ENCODE results near the gene GSPT1. TPM values are rescaled to one million over a fixed set of nuclear protein-coding genes. Genes with fewer than 3 reads are reported as not detected.
A peak's percentile ranks its signal among the peaks of the same experiment; 100 is the strongest.

The GSPT1 gene
- total RNA-seq, 2 donors from 2014 or later: 115 to 209 TPM

- ATAC-seq (replicated peaks): no peak
- Mint-ChIP-seq H3K9me3 (no peaks in the 10 kb centered on the region), H3K4me1 (peaks cover 9% of the 10 kb centered on the region), H3K27ac (no peak overlapping the region), H3K4me3 (no peak overlapping the region), H3K27me3 (no peaks in the 10 kb centered on the region), H3K36me3 (ENCODE audit: low read depth) (peaks cover 96% of the 10 kb centered on the region)
Measured at GRCh38 chr16:11892761-11893160, 23.0 kb downstream of the GSPT1 start.

- H3K27me3 Mint-ChIP-seq: no peaks in the 10 kb centered on the region
- H3K36me3 Mint-ChIP-seq (ENCODE audit: low read depth): peaks cover 97% of the 10 kb centered on the region
- H3K9me3 Mint-ChIP-seq: no peaks in the 10 kb centered on the region
- no peaks in the 10 kb centered on the region for H3K4me1 Mint-ChIP-seq
- H3K4me3 Mint-ChIP-seq: no peak overlapping the region
- ATAC-seq (replicated peaks): no peak
- no peak overlapping the region for H3K27ac Mint-ChIP-seq
Measured at GRCh38 chr16:11890231-11890965, 25.4 kb downstream of the GSPT1 start.

DNA sequence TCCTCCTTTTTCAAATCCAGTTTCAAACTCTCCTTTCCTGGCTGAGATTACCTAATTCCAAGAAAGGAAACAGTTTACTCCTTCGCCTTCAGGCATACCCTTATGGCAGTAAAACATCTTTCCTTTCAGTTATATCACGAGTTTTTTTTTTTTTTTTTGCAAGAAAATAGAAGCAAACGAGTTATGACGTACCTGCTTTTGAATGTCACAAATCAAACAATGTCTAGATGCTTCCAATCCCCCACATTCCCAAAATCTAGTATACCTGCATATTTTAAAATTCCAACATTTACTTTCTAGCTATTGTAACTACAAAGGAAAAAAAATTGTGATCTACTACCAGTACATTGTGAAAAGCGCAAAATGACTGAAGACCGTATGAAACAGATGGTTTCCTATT, 28.9 kb downstream of the GSPT1 start:
- H3K9me3 Mint-ChIP-seq: no peaks in the 10 kb centered on the region
- H3K27me3 Mint-ChIP-seq: no peaks in the 10 kb centered on the region
- H3K27ac Mint-ChIP-seq: no peak overlapping the region
- H3K4me3 Mint-ChIP-seq: no peak overlapping the region
- H3K36me3 Mint-ChIP-seq (ENCODE audit: low read depth): peaks cover 97% of the 10 kb centered on the region
- no peak for ATAC-seq (replicated peaks)
- no peaks in the 10 kb centered on the region for H3K4me1 Mint-ChIP-seq

DNA sequence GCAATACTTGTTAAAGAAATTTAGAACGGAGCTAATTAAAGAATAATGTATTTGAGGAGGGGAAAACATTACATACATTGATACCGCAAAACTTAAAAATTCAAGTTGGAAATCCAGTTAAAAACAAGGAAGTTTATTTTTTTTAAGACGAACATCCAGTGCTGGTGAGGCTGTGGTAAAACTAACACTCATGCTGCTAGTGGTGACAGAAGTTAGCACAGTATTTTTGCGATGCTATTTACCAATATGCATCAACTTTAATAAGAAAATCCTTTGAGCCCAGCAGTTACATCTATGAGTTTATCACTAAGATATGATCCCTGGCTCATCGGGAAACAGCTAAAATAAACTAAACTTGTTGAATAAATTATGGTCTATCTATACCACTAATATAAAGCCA, 31.7 kb downstream of the GSPT1 start:
- Mint-ChIP-seq H3K27ac (no peak overlapping the region), H3K9me3 (no peaks in the 10 kb centered on the region), H3K27me3 (no peaks in the 10 kb centered on the region), H3K36me3 (ENCODE audit: low read depth) (peaks cover 100% of the 10 kb centered on the region), H3K4me1 (no peaks in the 10 kb centered on the region), H3K4me3 (no peak overlapping the region)
- no peak for ATAC-seq (replicated peaks)

DNA sequence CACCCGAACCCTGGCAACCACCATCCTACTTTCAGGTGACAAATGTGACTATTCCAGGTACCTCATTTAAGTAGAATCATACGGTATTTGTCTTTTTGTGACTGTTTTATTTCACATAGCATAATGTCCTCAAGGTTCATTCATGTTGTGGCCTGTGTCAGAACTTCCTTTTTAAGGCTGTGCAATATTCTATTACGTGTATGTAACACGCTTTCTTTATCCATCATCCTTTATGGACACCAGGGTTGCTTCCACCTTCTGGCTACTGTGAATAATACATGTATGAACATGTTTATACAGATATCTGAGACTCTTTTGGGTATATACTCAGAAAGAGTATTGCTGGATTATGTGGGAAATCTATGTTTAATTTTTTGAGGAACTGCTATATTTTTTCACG, 35.7 kb downstream of the GSPT1 start:
- Mint-ChIP-seq H3K27ac (no peak overlapping the region), H3K9me3 (no peaks in the 10 kb centered on the region), H3K27me3 (no peaks in the 10 kb centered on the region), H3K36me3 (ENCODE audit: low read depth) (peaks cover 97% of the 10 kb centered on the region), H3K4me3 (no peak overlapping the region), H3K4me1 (no peaks in the 10 kb centered on the region)
- ATAC-seq (replicated peaks): peak; percentile 26

- no peak for ATAC-seq (replicated peaks)
- H3K27me3 Mint-ChIP-seq: no peaks in the 10 kb centered on the region
- no peaks in the 10 kb centered on the region for H3K9me3 Mint-ChIP-seq
- no peak overlapping the region for H3K4me3 Mint-ChIP-seq
- H3K4me1 Mint-ChIP-seq: no peaks in the 10 kb centered on the region
- H3K36me3 Mint-ChIP-seq (ENCODE audit: low read depth): peaks cover 97% of the 10 kb centered on the region
- H3K27ac Mint-ChIP-seq: no peak overlapping the region
Measured at GRCh38 chr16:11877374-11877773, 38.4 kb downstream of the GSPT1 start.

DNA sequence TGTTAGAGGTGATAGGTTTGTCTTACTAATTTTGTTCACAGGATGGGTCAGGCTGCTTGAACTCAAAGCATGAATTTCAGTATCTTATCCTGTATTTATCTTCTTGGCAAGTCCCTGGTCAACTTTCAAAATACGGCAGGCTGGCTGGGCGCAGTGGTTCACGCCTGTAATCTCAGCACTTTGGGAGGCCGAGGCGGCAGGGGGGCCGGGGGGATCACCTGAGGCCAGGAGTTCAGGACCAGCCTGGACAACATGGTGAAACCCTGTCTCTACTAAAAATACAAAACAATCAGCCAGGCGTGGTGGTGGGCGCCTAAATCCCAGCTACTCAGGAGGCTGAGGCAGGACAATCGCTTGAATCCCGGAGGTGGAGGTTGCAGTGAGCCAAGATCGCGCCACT, 39.5 kb downstream of the GSPT1 start:
- Mint-ChIP-seq H3K36me3 (ENCODE audit: low read depth) (peaks cover 97% of the 10 kb centered on the region), H3K9me3 (no peaks in the 10 kb centered on the region), H3K4me3 (no peak overlapping the region), H3K4me1 (no peaks in the 10 kb centered on the region), H3K27ac (no peak overlapping the region), H3K27me3 (no peaks in the 10 kb centered on the region)
- ATAC-seq (replicated peaks): no peak

- Mint-ChIP-seq H3K27ac (no peak overlapping the region), H3K9me3 (no peaks in the 10 kb centered on the region), H3K36me3 (ENCODE audit: low read depth) (peaks cover 97% of the 10 kb centered on the region), H3K4me3 (no peak overlapping the region), H3K4me1 (no peaks in the 10 kb centered on the region), H3K27me3 (no peaks in the 10 kb centered on the region)
- no peak for ATAC-seq (replicated peaks)
Measured at GRCh38 chr16:11875721-11876120, 40.0 kb downstream of the GSPT1 start.

GRCh38 chr16:11871193-11871592, 44.6 kb downstream of the GSPT1 start:
- Mint-ChIP-seq H3K4me3 (no peak overlapping the region), H3K36me3 (ENCODE audit: low read depth) (peaks cover 78% of the 10 kb centered on the region), H3K27me3 (no peaks in the 10 kb centered on the region), H3K9me3 (no peaks in the 10 kb centered on the region), H3K27ac (no peak overlapping the region), H3K4me1 (no peaks in the 10 kb centered on the region)
- no peak for ATAC-seq (replicated peaks)

DNA sequence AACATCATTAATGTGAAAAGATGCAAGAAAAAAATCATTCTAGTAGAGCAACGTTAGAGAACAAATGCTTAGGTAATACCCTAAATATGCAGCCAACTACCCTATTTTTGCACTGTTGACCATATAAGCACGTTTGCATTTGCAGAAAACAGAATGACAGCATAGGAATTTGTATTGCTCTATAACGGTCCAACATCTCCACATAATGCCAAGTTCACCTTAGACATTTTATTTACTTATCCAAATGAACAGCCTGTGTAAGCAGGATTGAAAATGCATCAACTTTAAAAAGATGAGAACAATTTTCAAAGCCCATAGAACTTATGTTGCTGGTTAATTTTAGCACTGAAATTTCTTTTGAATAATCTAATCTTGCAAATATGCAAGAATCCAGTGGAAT, 45.4 kb downstream of the GSPT1 start:
- peaks cover 70% of the 10 kb centered on the region for H3K36me3 Mint-ChIP-seq (ENCODE audit: low read depth)
- H3K4me3 Mint-ChIP-seq: no peak overlapping the region
- no peaks in the 10 kb centered on the region for H3K9me3 Mint-ChIP-seq
- ATAC-seq (replicated peaks): no peak
- no peak overlapping the region for H3K27ac Mint-ChIP-seq
- no peaks in the 10 kb centered on the region for H3K27me3 Mint-ChIP-seq
- no peaks in the 10 kb centered on the region for H3K4me1 Mint-ChIP-seq

- no peak for ATAC-seq (replicated peaks)
- H3K9me3 Mint-ChIP-seq: no peaks in the 10 kb centered on the region
- H3K27ac Mint-ChIP-seq: no peak overlapping the region
- H3K27me3 Mint-ChIP-seq: no peaks in the 10 kb centered on the region
- H3K4me1 Mint-ChIP-seq: no peaks in the 10 kb centered on the region
- no peak overlapping the region for H3K4me3 Mint-ChIP-seq
- peaks cover 62% of the 10 kb centered on the region for H3K36me3 Mint-ChIP-seq (ENCODE audit: low read depth)
Measured at GRCh38 chr16:11869353-11870228, 46.2 kb downstream of the GSPT1 start.

DNA sequence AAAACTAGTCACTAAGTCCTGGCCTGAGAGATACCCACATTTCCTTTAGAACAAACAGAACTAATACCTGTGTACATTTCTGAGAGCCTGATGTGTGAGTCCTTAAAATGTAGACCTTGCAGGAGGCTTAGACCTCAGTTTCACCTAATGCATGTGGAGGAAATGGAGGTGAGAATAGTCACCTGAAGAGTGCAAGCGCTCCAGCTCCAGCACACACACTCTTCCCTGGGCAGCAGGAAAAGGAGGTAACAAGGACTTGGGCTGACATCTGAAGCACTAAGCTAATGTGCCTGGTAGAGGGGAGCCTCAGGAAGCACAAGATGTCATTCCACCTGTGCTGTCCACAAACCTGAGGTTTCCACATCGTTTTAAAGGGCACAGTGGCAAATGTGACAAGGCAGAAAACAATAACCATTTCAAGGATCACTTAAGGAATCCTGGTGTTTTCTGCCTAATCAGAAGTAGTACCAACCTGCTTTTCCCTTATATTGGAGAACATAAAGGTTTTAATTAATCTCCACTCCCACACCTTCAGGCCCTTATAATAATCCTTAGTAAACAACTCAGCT, 47.3 kb downstream of the GSPT1 start:
- no peak overlapping the region for H3K27ac Mint-ChIP-seq
- no peaks in the 10 kb centered on the region for H3K4me1 Mint-ChIP-seq
- H3K4me3 Mint-ChIP-seq: no peak overlapping the region
- no peak for ATAC-seq (replicated peaks)
- H3K36me3 Mint-ChIP-seq (ENCODE audit: low read depth): peaks cover 51% of the 10 kb centered on the region
- no peaks in the 10 kb centered on the region for H3K9me3 Mint-ChIP-seq
- H3K27me3 Mint-ChIP-seq: no peaks in the 10 kb centered on the region

DNA sequence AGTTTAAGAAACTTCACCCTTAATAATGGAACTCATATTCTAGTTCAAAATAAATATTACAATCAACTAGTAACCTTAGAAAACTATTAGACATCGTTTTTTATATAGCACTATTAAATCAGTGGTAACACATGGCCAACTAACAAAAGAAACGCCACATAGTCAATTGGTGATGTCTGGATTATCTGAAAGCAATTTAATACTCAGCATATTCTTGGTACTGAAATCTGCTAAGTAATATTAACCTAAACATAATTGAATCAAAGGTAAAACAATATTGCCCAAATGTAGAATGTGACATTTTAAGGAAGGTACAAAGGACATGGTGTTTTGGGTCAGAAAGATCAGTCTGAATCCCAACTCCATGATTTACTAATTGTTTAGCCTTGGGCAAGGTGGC, 53.3 kb downstream of the GSPT1 start:
- no peak overlapping the region for H3K27ac Mint-ChIP-seq
- H3K36me3 Mint-ChIP-seq (ENCODE audit: low read depth): peaks cover 9% of the 10 kb centered on the region
- no peaks in the 10 kb centered on the region for H3K9me3 Mint-ChIP-seq
- H3K4me3 Mint-ChIP-seq: no peak overlapping the region
- H3K27me3 Mint-ChIP-seq: no peaks in the 10 kb centered on the region
- ATAC-seq (replicated peaks): no peak
- peaks cover 3% of the 10 kb centered on the region for H3K4me1 Mint-ChIP-seq

- Mint-ChIP-seq H3K9me3 (no peaks in the 10 kb centered on the region), H3K4me1 (peaks cover 20% of the 10 kb centered on the region), H3K36me3 (ENCODE audit: low read depth) (peaks cover 43% of the 10 kb centered on the region), H3K27ac (no peak overlapping the region), H3K27me3 (no peaks in the 10 kb centered on the region), H3K4me3 (no peak overlapping the region)
- no peak for ATAC-seq (replicated peaks)
Measured at GRCh38 chr16:11857161-11857560, 58.6 kb downstream of the GSPT1 start.
